NCI-H526 (cell line): ENCODE data around the gene ZIC4.

ENCODE experiments used
- DNase-seq, 2 experiments: peaks; one replicate each; lab custom pipeline; 2025; lab: John Stamatoyannopoulos, UW

ZIC4 gene

GRCh38 chr3:147404800-147405230 lies 1.5 kb downstream of the ZIC4 start:
- DNase-seq = no peak

- no peak for DNase-seq
Measured at GRCh38 chr3:147404000-147404799, 2.1 kb downstream of the ZIC4 start.

- no peak for DNase-seq
Measured at GRCh38 chr3:147403511-147403910, 2.8 kb downstream of the ZIC4 start.

DNA sequence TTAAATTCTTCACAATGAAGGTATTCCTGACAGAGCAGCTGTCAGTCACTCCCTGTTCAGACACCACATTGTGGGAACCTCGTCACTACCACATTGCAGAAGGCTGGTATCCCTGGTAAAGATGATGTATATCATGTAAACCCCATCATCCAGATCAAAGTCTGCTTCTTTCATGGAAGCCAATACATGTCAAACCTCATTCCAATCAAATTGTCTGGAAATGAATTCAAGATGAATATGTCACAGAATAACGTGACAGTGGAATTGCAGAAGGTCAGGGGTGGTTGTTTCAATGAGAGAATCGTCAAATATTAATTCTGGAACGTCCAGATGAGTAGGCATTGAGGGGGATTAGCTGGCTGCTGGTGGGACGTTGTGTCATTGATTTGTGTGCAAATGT lies 4.2 kb downstream of the ZIC4 start:
- DNase-seq = no peak

DNA sequence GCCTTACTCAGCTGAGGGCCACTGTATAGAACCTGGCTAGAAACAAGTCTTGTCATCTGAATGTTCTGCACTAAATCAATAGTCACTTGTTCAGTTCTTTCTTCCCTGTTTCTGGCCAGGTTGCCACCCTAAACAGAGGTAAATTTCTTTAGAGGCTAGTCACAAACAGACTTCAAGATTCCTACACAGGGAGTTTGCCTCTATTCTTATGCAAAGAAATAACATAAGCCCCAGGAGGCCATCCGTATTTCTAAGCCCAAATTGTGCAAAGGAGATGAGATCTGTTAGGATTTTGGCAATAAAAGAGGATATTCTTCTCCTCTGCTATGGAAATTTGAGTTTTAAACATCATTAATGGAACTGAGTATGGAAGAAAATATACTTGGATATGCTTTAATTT lies 4.9 kb downstream of the ZIC4 start:
- no peak for DNase-seq

- DNase-seq = no peak
Measured at GRCh38 chr3:147400999-147401398, 5.3 kb downstream of the ZIC4 start.

GRCh38 chr3:147400111-147400510 lies 6.2 kb downstream of the ZIC4 start:
- no peak for DNase-seq

GRCh38 chr3:147398813-147399534 lies 7.4 kb downstream of the ZIC4 start:
- no peak for DNase-seq

DNA sequence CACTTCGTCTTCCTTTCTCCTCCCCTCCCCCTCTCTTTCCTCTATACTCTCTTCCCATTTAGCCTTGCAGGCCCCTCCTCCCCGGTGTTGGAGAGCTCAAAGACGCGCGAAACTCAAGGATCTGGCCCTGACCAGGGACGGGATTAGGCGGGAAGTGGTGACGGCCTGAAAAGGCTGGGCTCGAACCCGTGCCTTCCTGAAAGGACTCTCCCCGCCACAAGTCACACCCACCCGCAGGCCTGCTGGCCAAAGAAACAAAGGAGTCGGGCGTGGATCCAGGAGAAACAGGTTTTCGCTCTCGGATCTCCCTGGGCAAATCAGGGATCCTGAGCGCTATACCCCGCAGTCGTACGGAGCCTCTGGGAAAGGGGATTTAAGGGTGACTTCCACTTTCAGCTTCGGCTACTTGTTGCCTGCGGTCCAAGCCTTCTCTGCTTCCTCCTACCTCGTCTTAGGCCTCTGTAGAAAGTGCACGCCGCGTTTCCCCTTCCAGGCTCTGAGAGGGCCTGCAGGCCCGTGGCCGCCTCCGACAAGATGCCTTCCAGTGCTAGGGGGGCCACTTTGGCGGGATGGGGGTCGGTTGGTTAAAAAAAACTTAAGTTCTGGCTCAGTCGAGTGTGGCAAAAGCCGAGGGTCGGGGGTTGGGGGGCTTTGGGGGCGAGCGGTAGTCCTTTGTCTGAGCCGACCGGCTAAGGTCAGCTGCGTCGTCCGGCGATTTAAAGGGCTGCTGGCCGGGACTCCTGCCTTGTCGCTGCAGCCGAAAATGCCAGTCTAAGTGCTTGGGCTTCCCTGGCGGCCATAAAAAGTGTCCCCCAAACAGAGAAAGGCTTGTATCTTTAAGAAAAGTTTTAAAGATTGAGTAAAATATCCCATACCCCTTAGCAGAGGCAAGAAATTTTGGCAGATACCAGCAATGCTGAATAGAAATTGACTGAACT lies 8.2 kb downstream of the ZIC4 start:
- DNase-seq = no peak

GRCh38 chr3:147397155-147397874 lies 9.0 kb downstream of the ZIC4 start:
- DNase-seq = no peak

DNA sequence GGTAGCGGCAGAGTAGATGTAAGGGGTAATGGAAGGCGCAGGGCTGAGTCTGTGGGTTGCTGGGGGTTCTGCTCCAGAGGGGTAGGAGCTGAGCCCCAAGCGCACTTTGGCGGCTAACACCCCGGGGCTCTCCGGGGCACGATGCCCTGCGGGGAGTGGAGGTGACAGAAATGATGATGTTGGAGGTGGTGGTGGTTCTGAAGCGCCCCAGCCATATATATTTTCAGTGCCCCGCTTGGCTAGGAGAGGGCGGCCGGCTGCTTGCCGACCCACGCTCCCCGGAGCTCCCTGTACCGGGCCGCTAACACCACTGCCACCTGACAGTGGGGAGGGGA lies 9.7 kb downstream of the ZIC4 start:
- no peak for DNase-seq

GRCh38 chr3:147395899-147396711 lies 10.2 kb downstream of the ZIC4 start:
- no peak for DNase-seq

DNA sequence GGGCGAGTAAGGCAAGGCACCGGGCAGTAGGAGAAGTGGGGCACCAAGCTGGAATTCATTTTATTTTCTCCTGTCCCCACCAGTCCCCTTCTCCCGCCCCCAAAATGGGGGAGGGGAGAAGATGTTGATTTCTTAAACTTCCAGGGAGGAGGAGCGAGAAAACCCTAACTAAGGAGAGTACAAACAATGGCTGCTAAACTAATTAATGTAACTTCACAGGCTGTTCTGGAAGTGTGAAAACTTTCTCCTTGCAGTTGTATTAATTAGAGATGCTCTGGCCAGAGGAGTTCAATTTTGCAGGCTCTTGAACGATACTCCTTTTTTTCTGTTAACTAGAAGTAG lies 11.5 kb downstream of the ZIC4 start:
- DNase-seq = no peak

GRCh38 chr3:147393943-147394883 lies 12.1 kb downstream of the ZIC4 start:
- no peak for DNase-seq

- DNase-seq = no peak
Measured at GRCh38 chr3:147393261-147393942, 12.9 kb downstream of the ZIC4 start.

DNA sequence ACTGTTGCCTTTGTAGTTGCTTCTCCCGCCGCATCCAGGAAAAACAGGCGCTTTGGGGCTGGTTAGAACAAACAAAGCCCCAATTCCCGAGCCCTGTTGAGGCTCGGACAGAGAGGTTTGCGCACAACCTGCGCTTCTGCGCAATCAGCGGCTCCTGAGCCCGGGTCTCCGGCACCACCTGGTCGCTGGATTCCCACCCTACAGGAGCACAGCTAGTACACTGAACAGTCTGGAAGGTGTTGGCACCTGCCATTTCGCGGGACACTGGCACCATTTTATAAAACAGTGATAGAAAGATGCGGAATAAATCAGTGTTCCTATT lies 13.8 kb downstream of the ZIC4 start:
- DNase-seq = no peak

DNA sequence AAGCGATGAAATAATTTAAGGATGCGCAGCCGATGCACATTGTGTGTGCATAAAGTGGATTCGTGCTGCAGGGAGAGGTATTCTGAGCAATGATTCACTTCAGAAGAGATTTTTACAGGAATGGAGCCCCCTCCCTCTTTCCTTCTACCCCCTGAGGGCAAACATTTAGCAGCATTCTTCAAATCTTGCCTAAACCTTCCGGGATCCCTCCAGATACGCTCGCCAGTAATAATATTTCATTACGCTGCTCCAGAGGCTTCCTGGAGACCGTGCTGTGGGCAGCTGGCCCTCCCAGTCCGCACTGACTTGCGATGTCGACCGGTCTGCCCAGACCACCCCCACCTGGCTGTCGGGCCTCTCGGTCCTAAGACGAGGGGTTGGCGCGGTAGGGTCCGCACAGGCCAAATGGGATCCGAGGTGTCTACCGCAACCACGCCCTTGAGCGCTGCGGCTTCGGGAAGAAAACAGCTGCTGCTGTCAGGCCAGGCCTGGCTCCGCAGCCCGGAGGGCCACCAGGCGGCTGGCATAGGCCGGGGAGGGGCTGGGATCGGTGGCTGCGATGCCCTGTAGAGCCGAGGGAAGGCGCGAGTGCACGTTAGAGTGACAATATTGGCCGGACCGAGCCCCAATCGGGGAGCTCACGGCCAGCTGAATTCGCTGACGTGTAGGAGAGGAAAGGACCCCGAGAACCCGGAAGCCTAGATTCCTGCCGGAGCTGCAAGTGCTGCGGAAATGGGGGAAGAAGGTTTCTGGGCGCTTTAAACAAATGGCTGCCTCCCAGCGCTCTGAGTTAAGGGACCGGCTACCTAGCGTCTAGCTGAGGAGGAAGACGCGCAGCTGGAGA lies 14.3 kb downstream of the ZIC4 start:
- DNase-seq = no peak
